Skeletal muscle tissue (tissue), 4 donors: ENCODE data around the gene LBP. TPM values are rescaled to one million over a fixed set of nuclear protein-coding genes. Genes with fewer than 3 reads are reported as not detected.

Source experiments
- H3K27ac ChIP-seq: one replicate; pipeline ENCODE4 v1.7.0; 2013; ENCODE audit warnings: mild to moderate bottlenecking, low read depth, low read length, inconsistent platforms
- H3K27me3 ChIP-seq, 3 donors: one replicate each; pipeline ENCODE4 v1.7.0; 2013; ENCODE audit warnings: low read length in 3 of 3; ENCODE audit not compliant: control insufficient read depth in 3 of 3, insufficient read depth in 3 of 3
- H3K36me3 ChIP-seq, 3 donors: one replicate each; pipeline ENCODE4 v1.7.0; 2013; ENCODE audit warnings: low read length in 3 of 3; ENCODE audit not compliant: control insufficient read depth in 3 of 3, insufficient read depth in 3 of 3
- H3K4me1 ChIP-seq, 3 donors: one replicate each; pipeline ENCODE4 v1.7.0; 2013; ENCODE audit warnings: low read length in 3 of 3, mild to moderate bottlenecking in 3 of 3; ENCODE audit not compliant: control insufficient read depth in 3 of 3, insufficient read depth in 3 of 3
- H3K4me3 ChIP-seq, 3 donors: one replicate each; pipeline ENCODE4 v1.7.0; 2013; ENCODE audit warnings: low read length in 3 of 3
- H3K9ac ChIP-seq, 3 donors: one replicate each; pipeline ENCODE4 v1.7.0; 2013; ENCODE audit warnings: low read length in 3 of 3, mild to moderate bottlenecking in 3 of 3, moderate library complexity in 2 of 3, low read depth in 1 of 3
- H3K9me3 ChIP-seq, 3 donors: one replicate each; pipeline ENCODE4 v1.7.0; 2013; ENCODE audit warnings: low read length in 3 of 3; ENCODE audit not compliant: control insufficient read depth in 3 of 3
- total RNA-seq: library from RNA; depleted of rRNA; stranded (reverse); fragments of >200 nt; gene quantifications from one replicate; pipeline ENCODE4 v1.2.3, GENCODE V29; 2014
- donor health status: Osteomylitis.

LBP gene, protein sequence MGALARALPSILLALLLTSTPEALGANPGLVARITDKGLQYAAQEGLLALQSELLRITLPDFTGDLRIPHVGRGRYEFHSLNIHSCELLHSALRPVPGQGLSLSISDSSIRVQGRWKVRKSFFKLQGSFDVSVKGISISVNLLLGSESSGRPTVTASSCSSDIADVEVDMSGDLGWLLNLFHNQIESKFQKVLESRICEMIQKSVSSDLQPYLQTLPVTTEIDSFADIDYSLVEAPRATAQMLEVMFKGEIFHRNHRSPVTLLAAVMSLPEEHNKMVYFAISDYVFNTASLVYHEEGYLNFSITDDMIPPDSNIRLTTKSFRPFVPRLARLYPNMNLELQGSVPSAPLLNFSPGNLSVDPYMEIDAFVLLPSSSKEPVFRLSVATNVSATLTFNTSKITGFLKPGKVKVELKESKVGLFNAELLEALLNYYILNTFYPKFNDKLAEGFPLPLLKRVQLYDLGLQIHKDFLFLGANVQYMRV
- total RNA-seq, result 0.52 TPM

DNA sequence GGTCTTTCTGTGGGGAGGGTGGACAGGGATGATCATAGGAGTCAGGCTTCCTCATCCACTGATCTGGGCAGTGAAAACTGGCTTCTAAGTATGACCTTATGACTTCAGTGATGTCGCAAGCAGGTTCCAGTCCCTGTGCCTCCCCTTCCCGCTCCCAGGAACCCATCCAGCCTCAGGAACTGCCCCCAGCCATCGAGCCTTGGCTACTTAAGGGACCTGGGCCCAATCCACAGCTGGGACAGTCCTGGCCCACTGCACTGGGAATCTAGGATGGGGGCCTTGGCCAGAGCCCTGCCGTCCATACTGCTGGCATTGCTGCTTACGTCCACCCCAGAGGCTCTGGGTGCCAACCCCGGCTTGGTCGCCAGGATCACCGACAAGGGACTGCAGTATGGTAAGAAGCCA lies at the start of gene LBP:
LBP (plus strand) TSS at position 236 of the 405 bp plus-strand sequence; CDS start at position 271, 35 bp downstream.
- Histone ChIP-seq H3K27ac (peak within 1 kb of the TSS; percentile 85), H3K27me3 (no peaks in the 10 kb centered on the region), H3K36me3 (no peaks in the 10 kb centered on the region), H3K9me3 (no peaks in the 10 kb centered on the region), H3K4me1 (peaks cover 32 to 47% (median 44%) of the 10 kb centered on the region in 3 donors), H3K4me3 (peak within 1 kb of the TSS in 2 of 3 donors; percentile 59 to 70), H3K9ac (peak within 1 kb of the TSS in 2 of 3 donors; percentile 53 to 79)

DNA sequence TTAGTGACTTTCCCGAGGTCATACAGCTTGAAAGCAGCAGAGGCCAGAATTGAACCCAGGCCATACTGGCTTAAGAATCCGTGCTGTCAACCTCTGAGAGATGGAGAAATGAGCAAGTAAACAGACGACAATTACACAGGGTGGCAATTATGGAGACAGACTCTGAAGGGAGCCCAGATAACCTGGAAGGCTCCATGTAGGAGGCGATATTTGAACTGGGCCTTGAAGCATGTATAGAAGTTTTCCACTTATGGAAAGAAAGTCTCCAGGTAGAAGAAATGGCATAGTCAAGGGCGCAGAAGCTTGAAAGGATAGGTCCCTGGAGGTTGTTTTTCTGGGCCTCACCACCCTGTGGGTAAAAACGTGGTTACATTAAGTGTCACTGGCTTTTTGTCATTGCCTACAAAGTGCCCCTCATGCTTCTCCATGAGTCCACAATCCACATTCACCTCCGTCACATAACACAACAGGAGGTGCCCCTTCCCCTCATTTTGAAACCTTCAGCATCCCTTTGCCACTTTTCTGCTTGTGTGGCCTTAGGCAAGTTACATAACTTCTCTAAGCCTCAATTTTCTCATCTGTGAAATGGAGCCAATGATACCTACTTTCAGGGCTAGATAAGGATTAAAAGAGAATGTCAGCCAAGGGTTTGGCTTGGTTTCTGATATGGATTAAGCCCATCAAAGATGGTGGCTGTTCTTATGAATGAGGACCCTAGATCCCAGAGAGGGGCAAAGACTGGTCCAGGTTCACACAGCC lies 48.2 kb upstream of the LBP start:
- Histone ChIP-seq H3K4me3 (peak overlapping the region; percentile 23 to 68 (median 52)), H3K27ac (peak overlapping the region; percentile 84), H3K9ac (peak overlapping the region; percentile 57 to 83 (median 76))

DNA sequence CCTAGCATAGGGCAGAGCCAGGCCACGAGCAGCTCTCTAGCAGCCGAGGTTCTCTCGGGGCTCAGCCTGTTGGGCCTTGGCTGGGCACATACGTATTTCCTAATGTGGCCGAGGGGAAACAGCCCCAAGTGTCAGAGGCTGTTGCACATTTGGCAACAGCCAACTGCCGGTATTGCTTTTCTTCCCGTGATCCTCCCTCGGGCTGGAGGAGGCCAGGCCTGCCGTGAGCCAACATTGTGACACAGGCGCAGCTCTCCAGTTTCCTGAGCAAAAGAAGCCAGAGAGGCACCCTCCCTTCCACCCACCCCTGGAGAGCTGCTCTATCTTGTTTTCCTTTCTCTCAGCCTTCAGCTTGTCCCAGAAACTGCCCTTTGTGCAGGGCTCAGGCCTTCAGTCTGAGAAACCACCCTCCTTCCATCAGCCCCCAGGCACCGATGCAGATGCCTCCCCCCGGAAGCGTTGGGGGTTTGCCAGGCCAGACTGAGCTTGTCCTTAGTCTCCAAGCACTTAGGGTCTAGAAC lies 47.5 kb upstream of the LBP start:
- Histone ChIP-seq H3K27me3 (no peaks in the 10 kb centered on the region), H3K27ac (peak overlapping the region; percentile 84), H3K36me3 (no peaks in the 10 kb centered on the region), H3K4me1 (peaks cover 2 to 9% (median 8%) of the 10 kb centered on the region in 3 donors), H3K9ac (peak overlapping the region; percentile 57 to 83 (median 76)), H3K4me3 (peak overlapping the region; percentile 23 to 68 (median 52)), H3K9me3 (no peaks in the 10 kb centered on the region)

More for the DNA sequence above, 48.2 kb upstream of the LBP start:
- Histone ChIP-seq H3K9me3 (no peaks in the 10 kb centered on the region), H3K4me1 (peaks cover 2 to 9% (median 8%) of the 10 kb centered on the region in 3 donors), H3K27me3 (no peaks in the 10 kb centered on the region), H3K36me3 (no peaks in the 10 kb centered on the region)

DNA sequence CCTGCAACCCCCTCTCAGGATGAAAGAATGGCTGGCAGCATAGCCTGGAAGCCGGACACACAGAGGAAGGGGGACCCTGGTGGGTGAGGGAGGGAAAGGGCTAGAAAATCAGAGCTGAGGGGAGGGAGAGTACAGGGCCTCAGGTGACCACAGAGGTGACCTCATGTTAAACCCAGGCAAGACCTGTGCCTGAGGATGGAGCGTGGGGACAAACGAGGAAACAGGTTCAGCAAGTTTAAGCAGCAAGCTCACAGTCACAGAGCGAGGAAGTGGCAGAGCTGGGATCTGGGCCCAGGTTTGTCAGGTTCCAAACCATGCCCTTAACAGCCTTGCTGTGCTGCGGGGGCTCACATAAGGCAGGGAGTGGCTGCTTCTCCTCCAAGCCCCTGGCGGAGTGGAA lies 46.3 kb upstream of the LBP start:
- Histone ChIP-seq H3K9me3 (no peaks in the 10 kb centered on the region), H3K27ac (no peak overlapping the region), H3K9ac (peak overlapping the region in 1 of 3 donors; percentile 40), H3K27me3 (peaks cover 0 to 2% (median 0%) of the 10 kb centered on the region in 3 donors), H3K36me3 (no peaks in the 10 kb centered on the region), H3K4me1 (peaks cover 2 to 16% (median 9%) of the 10 kb centered on the region in 3 donors), H3K4me3 (no peak overlapping the region)

DNA sequence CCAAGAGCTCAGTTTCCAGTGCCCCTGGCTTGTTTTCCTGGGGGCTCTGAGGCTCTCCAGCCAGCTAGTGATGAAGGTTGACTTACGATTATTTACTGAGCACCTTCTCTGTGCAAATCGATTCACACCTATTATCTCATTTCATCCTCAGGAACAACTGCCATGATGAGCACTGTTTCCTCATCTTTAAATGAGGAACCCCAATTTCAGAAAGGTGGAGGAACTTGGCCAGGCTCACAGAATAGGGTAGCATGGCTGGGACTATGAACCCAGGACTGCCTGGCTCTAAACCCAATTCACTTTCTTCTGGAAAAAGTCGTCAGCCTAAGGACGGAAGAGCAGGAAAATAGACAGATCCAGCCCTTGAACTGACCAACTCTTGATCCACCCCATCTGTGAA lies 45.8 kb upstream of the LBP start:
- Histone ChIP-seq H3K9me3 (no peaks in the 10 kb centered on the region), H3K27ac (no peak overlapping the region), H3K4me1 (peaks cover 2 to 16% (median 9%) of the 10 kb centered on the region in 3 donors), H3K36me3 (no peaks in the 10 kb centered on the region), H3K9ac (no peak overlapping the region), H3K27me3 (peaks cover 0 to 2% (median 0%) of the 10 kb centered on the region in 3 donors), H3K4me3 (no peak overlapping the region)

DNA sequence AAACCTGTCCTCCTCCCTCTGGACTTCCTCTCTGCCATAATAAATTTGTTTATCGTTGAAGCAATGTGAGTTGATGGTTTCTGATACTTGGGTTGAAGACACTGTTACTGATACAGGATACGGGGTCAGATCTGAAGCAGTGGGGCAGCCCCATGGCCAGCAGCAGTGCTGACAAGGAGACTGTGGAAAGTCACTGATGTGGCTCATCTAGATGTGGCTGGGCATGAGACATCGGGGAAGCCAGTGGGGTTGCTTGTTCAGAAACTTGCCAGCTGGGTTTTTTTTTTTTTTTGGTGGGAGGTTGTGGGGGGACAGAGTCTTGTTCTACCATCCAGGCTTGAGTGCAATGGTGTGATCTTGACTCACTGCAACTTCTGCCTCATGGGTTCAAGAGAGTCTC lies 45.0 kb upstream of the LBP start:
- Histone ChIP-seq H3K27ac (no peak overlapping the region), H3K4me1 (peaks cover 2 to 16% (median 9%) of the 10 kb centered on the region in 3 donors), H3K36me3 (no peaks in the 10 kb centered on the region), H3K4me3 (no peak overlapping the region), H3K9me3 (no peaks in the 10 kb centered on the region), H3K9ac (no peak overlapping the region), H3K27me3 (peaks cover 0 to 2% (median 0%) of the 10 kb centered on the region in 3 donors)

DNA sequence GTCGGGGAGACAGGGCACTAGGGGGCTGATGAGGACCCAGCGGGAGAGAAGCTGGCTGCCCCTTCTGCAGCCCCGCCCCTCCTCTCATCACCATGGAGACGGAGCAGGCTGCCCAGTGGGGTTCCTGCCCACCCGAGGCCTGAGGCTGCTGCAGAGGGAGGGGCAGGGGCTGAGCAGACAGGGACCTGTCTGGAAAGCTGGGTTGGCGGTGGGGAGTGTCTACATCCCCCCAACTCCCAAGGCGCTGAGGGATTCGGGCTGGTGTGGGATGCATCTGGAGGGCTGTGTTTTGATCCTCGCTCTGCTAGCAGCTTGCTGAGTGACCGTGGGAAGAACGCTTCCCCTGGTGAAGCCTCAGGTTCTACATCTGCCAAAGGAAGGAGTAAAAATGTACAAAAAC lies 43.5 kb upstream of the LBP start:
- H3K9ac ChIP-seq, result no peak overlapping the region
- H3K4me1 ChIP-seq, result peaks cover 2 to 16% (median 9%) of the 10 kb centered on the region in 3 donors
- H3K4me3 ChIP-seq, result no peak overlapping the region
- no peaks in the 10 kb centered on the region for H3K36me3 ChIP-seq
- H3K27ac ChIP-seq, result no peak overlapping the region
- H3K27me3 ChIP-seq, result peaks cover 0 to 2% (median 0%) of the 10 kb centered on the region in 3 donors
- H3K9me3 ChIP-seq, result no peaks in the 10 kb centered on the region

DNA sequence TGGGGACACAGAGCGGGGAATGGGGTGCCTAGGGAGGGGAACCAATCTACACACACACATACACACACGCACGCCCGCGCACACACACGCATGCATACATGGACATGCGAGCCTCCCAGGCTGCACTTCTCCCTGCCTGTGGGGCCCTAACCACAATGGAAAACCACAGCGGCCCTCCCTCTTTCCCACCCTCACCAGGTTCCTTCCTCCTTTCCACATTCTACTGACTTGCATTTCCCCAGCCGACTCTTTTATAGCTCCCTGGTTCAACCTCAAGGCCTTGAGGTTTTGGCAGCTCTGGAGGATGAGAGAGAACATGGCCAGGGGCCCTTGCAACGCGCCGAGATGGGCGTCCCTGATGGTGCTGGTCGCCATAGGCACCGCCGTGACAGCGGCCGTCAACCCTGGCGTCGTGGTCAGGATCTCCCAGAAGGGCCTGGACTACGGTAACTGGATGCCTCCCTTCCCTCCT lies 42.3 kb upstream of the LBP start, which contains the start of gene BPI:
BPI (plus strand) TSS at position 249 of the 472 bp plus-strand sequence; CDS start at position 317, 68 bp downstream.
- Histone ChIP-seq H3K27me3 (peaks cover 0 to 2% (median 0%) of the 10 kb centered on the region in 3 donors), H3K9ac (no peak within 1 kb of the TSS), H3K9me3 (no peaks in the 10 kb centered on the region), H3K4me1 (peaks cover 2 to 10% (median 4%) of the 10 kb centered on the region in 3 donors), H3K27ac (no peak within 1 kb of the TSS), H3K4me3 (no peak within 1 kb of the TSS), H3K36me3 (no peaks in the 10 kb centered on the region)

DNA sequence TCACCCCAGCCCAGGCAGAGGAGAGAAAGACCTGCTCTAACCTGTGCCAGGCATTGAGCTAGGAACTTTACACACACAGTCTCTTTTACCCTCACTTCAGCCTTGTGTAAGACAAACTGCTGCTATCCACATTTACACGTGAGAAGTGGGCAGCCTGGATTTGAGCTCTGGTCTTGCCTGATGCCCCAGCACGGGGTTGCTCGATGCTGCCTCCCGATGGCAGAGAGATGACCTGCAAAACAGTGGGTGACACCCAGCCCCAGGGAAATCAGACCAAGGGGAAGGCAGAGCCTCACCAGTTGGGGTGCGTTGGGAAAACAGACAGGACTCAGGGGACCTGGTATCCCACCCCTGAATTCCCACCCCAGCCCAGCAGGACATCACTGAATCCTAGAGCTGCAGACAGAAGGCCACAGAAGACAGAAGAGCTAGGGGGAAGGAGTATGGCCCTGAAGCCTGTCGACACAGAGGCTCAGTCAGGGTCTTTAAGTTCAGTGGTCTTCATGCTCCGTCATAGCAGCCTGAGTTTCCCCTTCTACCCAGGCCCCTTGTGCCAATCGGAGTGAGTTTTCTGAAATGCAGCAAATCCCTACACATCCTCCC lies 41.3 kb upstream of the LBP start:
- Histone ChIP-seq H3K9me3 (no peaks in the 10 kb centered on the region), H3K4me1 (peaks cover 0 to 8% (median 0%) of the 10 kb centered on the region in 3 donors), H3K27ac (no peak overlapping the region), H3K4me3 (no peak overlapping the region), H3K36me3 (no peaks in the 10 kb centered on the region), H3K27me3 (peaks cover 0 to 2% (median 0%) of the 10 kb centered on the region in 3 donors), H3K9ac (no peak overlapping the region)
